ENCODE results near the gene TTC38.
"Not testable (repeated sequence)": the region's sequence is repeated elsewhere in the genome, so short reads cannot be mapped to it uniquely, and the experiment has no call there.

The TTC38 gene

GRCh38 chr22:46293577-46294260 is 25.9 kb downstream of the TTC38 start:
- Mint-ChIP-seq H3K9me3 (ENCODE audit: low read depth) (no peaks in the 10 kb centered on the region), H3K4me3 (no peak overlapping the region), H3K27ac (no peak overlapping the region), H3K36me3 (peaks cover 6% of the 10 kb centered on the region), H3K27me3 (peaks cover 4% of the 10 kb centered on the region), H3K4me1 (ENCODE audit: low read depth) (peaks cover 17% of the 10 kb centered on the region)

DNA sequence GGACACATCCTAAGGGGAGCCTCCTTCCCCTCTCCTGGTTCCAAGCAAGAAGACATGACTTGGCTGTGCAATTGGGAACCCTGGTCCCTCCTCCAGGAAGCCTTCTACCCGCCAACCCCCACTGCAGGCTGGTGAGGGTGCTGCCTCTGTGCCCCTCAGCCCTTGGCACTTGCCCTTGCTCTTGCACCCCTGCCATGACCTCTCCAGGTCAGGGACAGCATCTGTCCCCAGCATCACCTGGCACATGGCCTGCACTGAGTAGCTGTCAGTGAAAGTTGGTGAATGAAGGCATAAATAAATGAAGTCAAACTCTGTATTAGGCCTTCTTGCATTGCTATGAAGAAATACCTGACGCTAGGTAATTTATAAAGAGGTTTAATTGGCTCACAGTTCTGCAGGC is 27.0 kb downstream of the TTC38 start:
- Mint-ChIP-seq H3K4me3 (peak overlapping the region; percentile 69), H3K36me3 (peaks cover 7% of the 10 kb centered on the region), H3K9me3 (ENCODE audit: low read depth) (no peaks in the 10 kb centered on the region), H3K4me1 (ENCODE audit: low read depth) (peaks cover 17% of the 10 kb centered on the region), H3K27ac (peak overlapping the region; percentile 64), H3K27me3 (peaks cover 6% of the 10 kb centered on the region)

DNA sequence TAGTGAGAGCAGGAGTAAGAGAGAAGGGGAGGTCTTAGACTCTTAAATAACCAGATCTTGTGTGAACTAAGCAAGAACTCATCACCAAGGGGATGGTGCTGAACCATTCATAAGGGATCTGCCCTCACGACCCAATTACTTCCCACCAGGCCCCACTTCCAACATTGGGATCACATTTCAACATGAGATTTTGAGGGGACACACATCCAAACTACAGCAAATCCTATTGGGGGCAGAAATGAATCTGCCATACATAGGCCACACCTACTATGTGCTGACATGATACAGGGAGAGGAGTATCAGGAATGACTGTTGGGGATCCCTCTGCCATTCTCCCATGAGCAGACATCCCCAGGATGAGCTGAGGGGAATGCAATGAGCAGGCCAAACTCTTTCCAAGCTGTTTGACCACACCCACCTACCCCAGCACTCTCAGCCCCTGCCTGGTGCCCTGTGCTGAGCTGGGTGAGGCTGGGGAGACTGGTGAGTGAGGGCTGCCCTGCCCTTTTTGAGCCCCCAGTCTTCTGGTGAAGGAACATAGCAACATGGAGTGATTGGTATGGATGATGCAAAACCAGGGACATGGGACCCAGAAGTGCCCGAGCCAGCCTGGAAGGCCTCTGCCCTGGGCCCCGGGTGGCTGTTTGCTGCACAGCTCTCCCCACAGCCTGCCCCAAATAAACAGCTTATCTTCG is 27.6 kb downstream of the TTC38 start:
- Mint-ChIP-seq H3K4me3 (peak overlapping the region; percentile 93), H3K36me3 (peaks cover 7% of the 10 kb centered on the region), H3K9me3 (ENCODE audit: low read depth) (no peaks in the 10 kb centered on the region), H3K4me1 (ENCODE audit: low read depth) (peaks cover 17% of the 10 kb centered on the region), H3K27me3 (peaks cover 6% of the 10 kb centered on the region), H3K27ac (peak overlapping the region; percentile 99)

GRCh38 chr22:46296257-46297150 is 28.7 kb downstream of the TTC38 start, which contains the start of gene GTSE1:
Gene GTSE1 (plus strand): TSS chr22:46296870. CDS start chr22:46297401, 531 bp downstream.
- peaks cover 17% of the 10 kb centered on the region for H3K4me1 Mint-ChIP-seq (ENCODE audit: low read depth)
- peak within 1 kb of the TSS; percentile 93 for H3K4me3 Mint-ChIP-seq
- no peaks in the 10 kb centered on the region for H3K9me3 Mint-ChIP-seq (ENCODE audit: low read depth)

DNA sequence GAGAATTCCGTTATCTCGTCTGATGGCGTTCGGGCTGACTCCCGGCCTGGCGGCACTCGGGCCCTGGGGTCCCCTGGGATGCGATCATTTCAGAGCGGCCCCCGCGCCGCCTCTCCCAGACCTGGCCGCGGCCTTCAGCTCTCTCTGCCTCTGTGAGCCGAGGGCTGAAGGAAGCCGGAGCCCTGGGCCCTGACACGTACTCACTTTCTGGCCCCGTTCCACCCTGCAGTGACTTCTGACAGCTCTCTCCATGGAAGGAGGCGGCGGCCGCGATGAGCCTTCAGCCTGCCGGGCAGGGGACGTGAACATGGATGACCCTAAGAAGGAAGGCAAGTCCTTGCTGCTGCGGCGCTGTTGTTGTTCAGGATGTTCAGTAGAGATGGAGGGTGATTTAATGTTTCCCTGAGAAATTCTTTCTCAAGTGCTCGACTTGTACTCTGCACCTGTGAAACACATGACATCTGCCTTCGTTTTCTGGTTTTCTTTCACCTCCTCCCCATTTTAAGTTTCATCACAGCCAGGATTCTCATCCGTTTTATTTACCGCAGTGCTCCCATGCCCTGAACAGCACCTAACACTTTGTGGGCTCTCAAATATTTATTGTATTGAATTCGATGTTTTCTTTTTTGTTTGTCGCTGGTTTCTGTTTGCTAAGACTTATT is 29.5 kb downstream of the TTC38 start:
- Mint-ChIP-seq H3K36me3 (peaks cover 7% of the 10 kb centered on the region), H3K4me3 (peak overlapping the region; percentile 89), H3K27me3 (peaks cover 6% of the 10 kb centered on the region), H3K27ac (no peak overlapping the region), H3K9me3 (ENCODE audit: low read depth) (no peaks in the 10 kb centered on the region), H3K4me1 (ENCODE audit: low read depth) (peaks cover 17% of the 10 kb centered on the region)

More at GRCh38 chr22:46296257-46297150, 28.7 kb downstream of the TTC38 start, which contains the start of gene GTSE1:
- peak within 1 kb of the TSS; percentile 99 for H3K27ac Mint-ChIP-seq
- H3K36me3 Mint-ChIP-seq, result peaks cover 7% of the 10 kb centered on the region
- H3K27me3 Mint-ChIP-seq, result peaks cover 6% of the 10 kb centered on the region

DNA sequence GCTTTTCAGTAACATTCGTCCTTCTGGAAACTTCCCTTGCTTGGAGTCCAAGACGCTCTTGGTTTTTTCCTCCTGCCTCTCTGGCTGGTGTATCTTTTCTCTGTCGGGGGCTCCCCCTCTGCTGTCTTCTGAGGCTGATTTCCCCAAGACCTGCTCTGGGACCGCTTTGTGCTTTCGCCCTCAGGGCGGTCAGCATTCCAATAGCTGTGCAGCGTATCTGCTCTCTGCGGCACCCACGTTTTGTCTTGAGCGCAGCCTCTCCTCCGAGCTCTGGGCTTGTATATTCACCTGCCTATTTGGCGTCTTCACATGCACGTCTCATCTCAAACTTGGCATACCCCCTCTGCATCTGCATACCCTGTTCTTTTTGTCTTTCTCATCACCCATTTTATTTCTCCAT is 31.3 kb downstream of the TTC38 start:
- H3K36me3 Mint-ChIP-seq, result peaks cover 7% of the 10 kb centered on the region
- no peaks in the 10 kb centered on the region for H3K9me3 Mint-ChIP-seq (ENCODE audit: low read depth)
- H3K27ac Mint-ChIP-seq, result no peak overlapping the region
- H3K27me3 Mint-ChIP-seq, result peaks cover 6% of the 10 kb centered on the region
- peaks cover 17% of the 10 kb centered on the region for H3K4me1 Mint-ChIP-seq (ENCODE audit: low read depth)
- H3K4me3 Mint-ChIP-seq, result no peak overlapping the region

GRCh38 chr22:46300491-46300890 is 32.7 kb downstream of the TTC38 start:
- H3K27me3 Mint-ChIP-seq, result peaks cover 6% of the 10 kb centered on the region
- no peak overlapping the region for H3K4me3 Mint-ChIP-seq
- H3K27ac Mint-ChIP-seq, result no peak overlapping the region
- peaks cover 13% of the 10 kb centered on the region for H3K4me1 Mint-ChIP-seq (ENCODE audit: low read depth)
- no peaks in the 10 kb centered on the region for H3K9me3 Mint-ChIP-seq (ENCODE audit: low read depth)
- peaks cover 4% of the 10 kb centered on the region for H3K36me3 Mint-ChIP-seq

DNA sequence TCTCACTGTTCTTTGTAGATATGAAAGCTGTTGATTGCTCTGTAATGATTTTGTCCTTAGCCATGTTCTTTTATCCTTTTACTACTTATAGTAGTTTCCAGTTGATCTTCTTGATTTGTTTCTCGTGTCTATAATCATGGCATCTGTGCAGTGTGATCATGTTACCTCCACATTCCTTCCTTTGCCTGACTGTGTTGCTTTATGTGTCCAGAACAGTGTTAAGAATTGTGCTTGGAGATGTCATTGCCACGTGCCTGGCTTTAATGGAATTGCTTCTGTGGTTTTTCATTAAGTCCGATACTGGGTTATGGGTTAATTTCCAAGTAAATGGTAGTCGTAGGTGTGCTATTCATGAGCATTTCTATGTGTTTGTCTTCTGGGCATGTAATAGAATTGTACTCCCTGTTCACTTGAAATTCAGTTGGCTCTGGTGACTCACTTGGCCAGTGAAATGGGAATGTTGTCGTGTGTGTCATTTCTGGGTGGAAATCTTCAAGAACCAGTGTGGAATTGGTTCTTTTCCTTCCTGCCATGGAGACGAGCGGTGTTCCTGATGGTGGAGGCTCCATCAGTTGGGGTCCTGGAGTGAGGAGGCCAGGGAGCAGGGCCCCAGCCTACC is 35.6 kb downstream of the TTC38 start:
- Mint-ChIP-seq H3K27ac (no peak overlapping the region), H3K4me1 (ENCODE audit: low read depth) (no peaks in the 10 kb centered on the region), H3K36me3 (peaks cover 4% of the 10 kb centered on the region), H3K9me3 (ENCODE audit: low read depth) (no peaks in the 10 kb centered on the region), H3K4me3 (no peak overlapping the region), H3K27me3 (peaks cover 4% of the 10 kb centered on the region)

DNA sequence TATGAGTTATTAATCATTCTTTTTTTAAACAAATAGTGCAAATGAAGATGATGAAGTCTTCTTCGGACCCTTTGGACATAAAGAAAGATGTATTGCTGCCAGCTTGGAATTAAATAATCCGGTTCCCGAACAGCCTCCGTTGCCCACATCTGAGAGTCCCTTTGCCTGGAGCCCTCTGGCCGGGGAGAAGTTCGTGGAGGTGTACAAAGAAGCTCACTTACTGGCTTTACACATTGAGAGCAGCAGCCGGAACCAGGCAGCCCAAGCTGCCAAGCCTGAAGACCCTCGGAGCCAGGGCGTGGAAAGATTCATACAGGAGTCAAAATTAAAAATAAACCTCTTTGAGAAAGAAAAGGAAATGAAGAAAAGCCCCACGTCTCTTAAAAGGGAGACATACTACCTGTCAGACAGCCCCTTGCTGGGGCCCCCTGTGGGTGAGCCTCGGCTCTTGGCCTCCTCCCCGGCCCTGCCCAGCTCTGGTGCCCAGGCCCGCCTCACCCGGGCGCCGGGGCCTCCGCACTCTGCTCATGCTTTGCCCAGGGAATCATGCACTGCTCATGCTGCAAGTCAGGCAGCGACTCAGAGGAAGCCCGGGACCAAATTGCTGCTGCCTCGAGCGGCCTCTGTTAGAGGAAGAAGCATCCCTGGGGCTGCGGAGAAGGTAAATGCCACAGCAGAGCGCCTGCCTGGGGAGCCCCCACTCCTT is 40.6 kb downstream of the TTC38 start:
- H3K27me3 Mint-ChIP-seq, result no peaks in the 10 kb centered on the region
- no peaks in the 10 kb centered on the region for H3K4me1 Mint-ChIP-seq (ENCODE audit: low read depth)
- H3K9me3 Mint-ChIP-seq (ENCODE audit: low read depth), result no peaks in the 10 kb centered on the region
- H3K36me3 Mint-ChIP-seq, result no peaks in the 10 kb centered on the region
- H3K4me3 Mint-ChIP-seq, result no peak overlapping the region
- H3K27ac Mint-ChIP-seq, result no peak overlapping the region

GRCh38 chr22:46309526-46310085 is 41.8 kb downstream of the TTC38 start:
- H3K4me1 Mint-ChIP-seq (ENCODE audit: low read depth), result no peaks in the 10 kb centered on the region
- no peaks in the 10 kb centered on the region for H3K36me3 Mint-ChIP-seq
- H3K27ac Mint-ChIP-seq, result no peak overlapping the region
- no peak overlapping the region for H3K4me3 Mint-ChIP-seq
- H3K27me3 Mint-ChIP-seq, result no peaks in the 10 kb centered on the region
- no peaks in the 10 kb centered on the region for H3K9me3 Mint-ChIP-seq (ENCODE audit: low read depth)

GRCh38 chr22:46312056-46312455 is 44.2 kb downstream of the TTC38 start:
- H3K27ac Mint-ChIP-seq, result no peak overlapping the region
- no peaks in the 10 kb centered on the region for H3K36me3 Mint-ChIP-seq
- no peaks in the 10 kb centered on the region for H3K27me3 Mint-ChIP-seq
- H3K9me3 Mint-ChIP-seq (ENCODE audit: low read depth), result no peaks in the 10 kb centered on the region
- no peak overlapping the region for H3K4me3 Mint-ChIP-seq
- no peaks in the 10 kb centered on the region for H3K4me1 Mint-ChIP-seq (ENCODE audit: low read depth)

DNA sequence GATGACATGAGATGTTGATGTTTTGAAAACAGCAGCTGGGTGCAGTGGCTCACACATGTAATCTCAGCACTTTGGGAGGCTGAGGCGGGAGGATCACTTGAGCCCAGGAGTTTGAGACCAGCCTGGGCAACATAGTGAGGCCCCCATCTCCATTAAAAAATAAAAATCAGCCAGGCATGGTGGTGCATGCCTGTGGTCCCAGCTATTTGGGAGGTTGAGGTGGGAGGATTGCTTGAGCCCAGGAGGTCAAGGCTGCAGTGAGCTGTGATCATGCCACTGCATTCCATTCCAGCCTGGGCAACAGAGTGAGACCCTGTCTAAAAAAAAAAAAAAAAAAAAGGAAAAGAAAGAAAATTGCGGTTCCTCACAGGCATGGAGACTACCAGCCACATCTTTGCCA is 45.0 kb downstream of the TTC38 start:
- H3K4me1 Mint-ChIP-seq (ENCODE audit: low read depth); H3K27me3 Mint-ChIP-seq; H3K9me3 Mint-ChIP-seq (ENCODE audit: low read depth); H3K36me3 Mint-ChIP-seq; H3K27ac Mint-ChIP-seq; H3K4me3 Mint-ChIP-seq: not testable (repeated sequence)

DNA sequence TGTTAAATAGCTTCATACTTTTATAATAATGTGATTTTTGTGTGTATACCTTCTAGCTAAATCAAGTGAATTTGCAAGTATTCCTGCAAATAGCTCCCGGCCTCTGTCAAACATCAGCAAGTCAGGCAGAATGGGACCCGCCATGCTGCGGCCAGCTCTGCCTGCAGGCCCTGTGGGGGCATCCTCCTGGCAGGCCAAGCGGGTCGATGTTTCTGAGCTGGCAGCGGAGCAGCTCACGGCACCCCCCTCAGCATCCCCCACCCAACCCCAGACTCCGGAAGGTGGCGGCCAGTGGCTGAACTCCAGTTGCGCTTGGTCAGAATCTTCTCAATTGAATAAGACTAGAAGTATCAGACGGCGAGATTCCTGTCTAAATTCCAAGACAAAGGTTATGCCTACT is 48.2 kb downstream of the TTC38 start:
- Mint-ChIP-seq H3K4me1 (ENCODE audit: low read depth) (no peaks in the 10 kb centered on the region), H3K27me3 (no peaks in the 10 kb centered on the region), H3K9me3 (ENCODE audit: low read depth) (no peaks in the 10 kb centered on the region), H3K36me3 (no peaks in the 10 kb centered on the region), H3K27ac (no peak overlapping the region), H3K4me3 (no peak overlapping the region)

Data from activated naive CD8-positive, alpha-beta T cell (primary cell).